Keratinocyte (primary cell): Measurements from ENCODE around the gene WFIKKN1. TPM values are rescaled to one million over a fixed set of nuclear protein-coding genes. Genes with fewer than 3 reads are reported as not detected.

Source experiments
- DNase-seq: peaks from one replicate; pipeline ENCODE4 v3.0.0-alpha.2; 2011; ENCODE audit warnings: low read depth, missing footprints, low spot score
- FAIRE-seq: peaks from 2 replicates; lab custom pipeline; 2011; peaks lifted over from hg19 to GRCh38; lab: Jason Lieb, UNC
- H2AFZ ChIP-seq: 2 replicates; pipeline ENCODE4 v1.6.0; 2012; ENCODE audit warnings: low read length, control low read depth, inconsistent platforms; ENCODE audit not compliant: control insufficient read depth
- H3K27ac ChIP-seq: 2 replicates; pipeline ENCODE4 v1.5.1; 2011; ENCODE audit warnings: low read length; ENCODE audit not compliant: control insufficient read depth, insufficient read depth
- H3K27me3 ChIP-seq: 3 replicates; pipeline ENCODE4 v1.6.0; 2011; ENCODE audit warnings: low read length; ENCODE audit not compliant: control insufficient read depth, insufficient read depth; ENCODE audit errors: extremely low read depth
- H3K36me3 ChIP-seq, 2 experiments: 2 replicates in 1 of 2; 3 replicates in 1 of 2; pipeline ENCODE4 v1.5.1; 2011; ENCODE audit warnings: low read length in 2 of 2, mild to moderate bottlenecking in 1 of 2; ENCODE audit not compliant: control insufficient read depth in 2 of 2, insufficient read depth in 2 of 2; ENCODE audit errors: extremely low read depth in 1 of 2
- H3K4me1 ChIP-seq: 3 replicates; pipeline ENCODE4 v1.5.1; 2011; ENCODE audit warnings: low read length; ENCODE audit not compliant: control insufficient read depth, insufficient read depth; ENCODE audit errors: extremely low read depth
- H3K4me2 ChIP-seq: 3 replicates; pipeline ENCODE4 v1.6.0; 2011; ENCODE audit warnings: low read depth, low read length; ENCODE audit not compliant: control insufficient read depth, insufficient read depth; ENCODE audit errors: extremely low read depth
- H3K4me3 ChIP-seq, 3 experiments: fragments of 200-600 bp in 1 of 3; sonication (generic) in 1 of 3; 2 replicates in 2 of 3; 3 replicates in 1 of 3; pipeline ENCODE4 v1.5.1; 2011 to 2016; ENCODE audit warnings: low read length in 3 of 3, mild to moderate bottlenecking in 3 of 3, control low read depth in 2 of 3, inconsistent platforms in 1 of 3, low read depth in 1 of 3, mixed read lengths in 1 of 3, mixed run types in 1 of 3, moderate library complexity in 1 of 3; ENCODE audit not compliant: control insufficient read depth in 2 of 3, insufficient read depth in 2 of 3; ENCODE audit errors: extremely low read depth in 1 of 3
- H3K79me2 ChIP-seq: 2 replicates; pipeline ENCODE4 v1.6.0; 2012; ENCODE audit warnings: low read length; ENCODE audit not compliant: control insufficient read depth, insufficient read depth
- H3K9ac ChIP-seq: 3 replicates; pipeline ENCODE4 v1.6.0; 2011; ENCODE audit warnings: low read length; ENCODE audit not compliant: control insufficient read depth, insufficient read depth; ENCODE audit errors: extremely low read depth
- H3K9me1 ChIP-seq: 3 replicates; pipeline ENCODE4 v1.6.0; 2011; ENCODE audit warnings: low read length; ENCODE audit not compliant: control insufficient read depth, insufficient read depth; ENCODE audit errors: extremely low read depth
- H3K9me3 ChIP-seq: 2 replicates; pipeline ENCODE4 v1.5.1; 2012; ENCODE audit warnings: low read depth, low read length; ENCODE audit not compliant: control insufficient read depth
- H4K20me1 ChIP-seq: 3 replicates; pipeline ENCODE4 v1.6.0; 2011; ENCODE audit warnings: low read length; ENCODE audit not compliant: control insufficient read depth, insufficient read depth; ENCODE audit errors: extremely low read depth
- EZH2 ChIP-seq: IDR thresholded peaks from one replicate; pipeline ENCODE4 v1.6.1; 2012; ENCODE audit warnings: inconsistent platforms, mild to moderate bottlenecking, low read length, moderate library complexity
- dilution Hi-C: fragments of 300-500 bp; cut with MboI; formaldehyde crosslinking; loops from one replicate; pipeline ENCODE4 v1.7.0; 2020; ENCODE audit warnings: low sequenced_read_pairs; ENCODE audit not compliant: extremely low pct_ligation_motif_present
- polyA plus RNA-seq, 5 experiments: library from polyadenylated mRNA; depleted of rRNA in 3 of 5; stranded (reverse) in 3 of 5; stranded (forward) in 1 of 5; unstranded in 1 of 5; fragments of >200 nt; gene quantifications; 1 replicate in 1 of 5; 2 replicates in 3 of 5; 3 replicates in 1 of 5; pipeline versions ENCODE4 v1.2.1 to v1.2.3, GENCODE V29; 2011 to 2012; ENCODE audit warnings: missing spikeins in 2 of 5, low read depth in 1 of 5, low replicate concordance in 1 of 5
- TF ChIP-seq, protein P1 (sequence below), 3 experiments: IDR thresholded peaks in 1 of 3; conservative IDR thresholded peaks in 1 of 3; optimal IDR thresholded peaks in 1 of 3; 2 replicates in 2 of 3; 3 replicates in 1 of 3; pipeline versions ENCODE3 to v1.5.1; 2011; ENCODE audit warnings: low read length in 3 of 3, mild to moderate bottlenecking in 3 of 3, moderate library complexity in 2 of 3, control low read depth in 1 of 3, inconsistent platforms in 1 of 3; ENCODE audit not compliant: insufficient read depth in 2 of 3; ENCODE audit errors: extremely low read depth in 1 of 3

The WFIKKN1 gene
- polyA plus RNA-seq, 1 donor (not counting 4 experiments of a cell fraction or from before 2014, with no cell fraction given) = not detected

DNA sequence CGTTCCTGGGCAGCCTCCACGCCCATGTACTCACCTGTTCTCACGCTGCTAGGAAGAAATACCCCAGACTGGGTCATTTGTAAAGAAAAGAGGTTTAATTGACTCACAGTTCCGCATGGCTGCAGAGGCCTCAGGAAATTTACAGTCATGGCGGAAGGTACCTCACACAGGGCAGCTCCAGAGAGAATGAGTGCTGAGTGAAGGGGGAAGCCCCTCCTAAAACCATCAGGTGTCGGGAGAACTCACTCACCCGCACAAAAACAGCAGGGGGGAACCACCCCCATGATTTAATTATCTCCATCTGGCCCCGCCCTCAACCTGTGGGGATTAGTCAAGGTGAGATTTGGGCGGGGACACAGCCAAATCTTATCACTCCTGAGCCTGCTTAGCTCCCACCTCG lies 22.8 kb upstream of the WFIKKN1 start:
- H3K79me2 ChIP-seq = peaks cover 7% of the 10 kb centered on the region
- DNase-seq (no peak), FAIRE-seq (no peak)
- H3K36me3 ChIP-seq = no peaks in the 10 kb centered on the region
- H3K4me3 ChIP-seq = no peak overlapping the region
- no peak overlapping the region for H3K27ac ChIP-seq
- no peaks in the 10 kb centered on the region for H3K27me3 ChIP-seq
- H3K9ac ChIP-seq = no peak overlapping the region
- no peak overlapping the region for H3K4me2 ChIP-seq
- H3K9me3 ChIP-seq = no peaks in the 10 kb centered on the region
- H4K20me1 ChIP-seq = peaks cover 4% of the 10 kb centered on the region
- H2AFZ ChIP-seq = no peak overlapping the region
- dilution Hi-C loops = no loop called here
- TF ChIP-seq EZH2 = no peak
- TF ChIP-seq, protein P1, sequence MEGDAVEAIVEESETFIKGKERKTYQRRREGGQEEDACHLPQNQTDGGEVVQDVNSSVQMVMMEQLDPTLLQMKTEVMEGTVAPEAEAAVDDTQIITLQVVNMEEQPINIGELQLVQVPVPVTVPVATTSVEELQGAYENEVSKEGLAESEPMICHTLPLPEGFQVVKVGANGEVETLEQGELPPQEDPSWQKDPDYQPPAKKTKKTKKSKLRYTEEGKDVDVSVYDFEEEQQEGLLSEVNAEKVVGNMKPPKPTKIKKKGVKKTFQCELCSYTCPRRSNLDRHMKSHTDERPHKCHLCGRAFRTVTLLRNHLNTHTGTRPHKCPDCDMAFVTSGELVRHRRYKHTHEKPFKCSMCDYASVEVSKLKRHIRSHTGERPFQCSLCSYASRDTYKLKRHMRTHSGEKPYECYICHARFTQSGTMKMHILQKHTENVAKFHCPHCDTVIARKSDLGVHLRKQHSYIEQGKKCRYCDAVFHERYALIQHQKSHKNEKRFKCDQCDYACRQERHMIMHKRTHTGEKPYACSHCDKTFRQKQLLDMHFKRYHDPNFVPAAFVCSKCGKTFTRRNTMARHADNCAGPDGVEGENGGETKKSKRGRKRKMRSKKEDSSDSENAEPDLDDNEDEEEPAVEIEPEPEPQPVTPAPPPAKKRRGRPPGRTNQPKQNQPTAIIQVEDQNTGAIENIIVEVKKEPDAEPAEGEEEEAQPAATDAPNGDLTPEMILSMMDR (optimal IDR thresholded peaks at IDR 0.05 in 1 of 3, IDR thresholded peaks at IDR 0.05 in 1 of 3, conservative IDR thresholded peaks at IDR 0.05 in 1 of 3; ENCODE audit: extremely low read depth in 1 of 3, insufficient read depth in 2 of 3, low read length in 3 of 3) = no peak
- H3K4me1 ChIP-seq = peaks cover 3% of the 10 kb centered on the region
- H3K9me1 ChIP-seq = no peaks in the 10 kb centered on the region

GRCh38 chr16:609316-609715 lies 21.5 kb upstream of the WFIKKN1 start:
- FAIRE-seq (no peak), DNase-seq (no peak)
- peaks cover 4% of the 10 kb centered on the region for H4K20me1 ChIP-seq
- H3K4me2 ChIP-seq = no peak overlapping the region
- H3K9ac ChIP-seq = no peak overlapping the region
- no peaks in the 10 kb centered on the region for H3K9me1 ChIP-seq
- no peaks in the 10 kb centered on the region for H3K27me3 ChIP-seq
- dilution Hi-C loops = no loop called here
- no peak overlapping the region for H3K27ac ChIP-seq
- peaks cover 3% of the 10 kb centered on the region for H3K4me1 ChIP-seq
- TF ChIP-seq, protein P1 (optimal IDR thresholded peaks at IDR 0.05 in 1 of 3, IDR thresholded peaks at IDR 0.05 in 1 of 3, conservative IDR thresholded peaks at IDR 0.05 in 1 of 3; ENCODE audit: extremely low read depth in 1 of 3, insufficient read depth in 2 of 3, low read length in 3 of 3) = no peak
- TF ChIP-seq EZH2 = no peak
- H3K4me3 ChIP-seq = no peak overlapping the region
- H3K9me3 ChIP-seq = no peaks in the 10 kb centered on the region
- H2AFZ ChIP-seq = no peak overlapping the region
- H3K36me3 ChIP-seq = no peaks in the 10 kb centered on the region
- H3K79me2 ChIP-seq = peaks cover 7% of the 10 kb centered on the region
